SK-N-SH (cell line): Measurements from ENCODE around the gene TMA7.

ENCODE experiments used
- EP300 ChIP-seq, 2 experiments: IDR thresholded peaks; 2 replicates each; pipeline versions ENCODE4 v1.4.0 to v1.6.1; 2012; ENCODE audit warnings: borderline replicate concordance in 1 of 2, low read depth in 1 of 2, low read length in 1 of 2
- EZH2phosphoT487 ChIP-seq: fragments of 200-600 bp; sonication (generic); IDR thresholded peaks from 2 replicates; pipeline ENCODE4 v1.6.1; 2017; ENCODE audit warnings: low read depth, mixed run types, mild to moderate bottlenecking, antibody characterized with exemption, moderate library complexity, borderline replicate concordance
- JUND ChIP-seq: IDR thresholded peaks from 2 replicates; pipeline ENCODE4 v1.4.0; 2012
- POLR2AphosphoS5 ChIP-seq: IDR thresholded peaks from 2 replicates; pipeline ENCODE4 v1.6.1; 2012; ENCODE audit warnings: low read depth, low read length
- RAD21 ChIP-seq: IDR thresholded peaks from 2 replicates; pipeline ENCODE4 v1.6.1; 2012; ENCODE audit warnings: mild to moderate bottlenecking, low read length
- RFX5 ChIP-seq: IDR thresholded peaks from 2 replicates; pipeline ENCODE4 v1.6.1; 2012; ENCODE audit warnings: mild to moderate bottlenecking, improper control_type of control experiment, low read length
- SMC3 ChIP-seq: IDR thresholded peaks from 2 replicates; pipeline ENCODE4 v1.6.1; 2012; ENCODE audit warnings: low read depth, low read length, improper control_type of control experiment
- TF ChIP-seq, protein P1 (sequence below): fragments of 200-600 bp; sonication (generic); IDR thresholded peaks from 2 replicates; pipeline ENCODE4 v1.6.1; 2017; ENCODE audit warnings: antibody characterized with exemption, mild to moderate bottlenecking, moderate library complexity
- TF ChIP-seq, protein P2 (sequence below): fragments of 150-350 bp; IDR thresholded peaks from 2 replicates; pipeline ENCODE4 v1.6.1; 2017; ENCODE audit warnings: antibody characterized with exemption, low read length, low read depth, borderline replicate concordance
- TF ChIP-seq, protein P3 (sequence below): IDR thresholded peaks from 2 replicates; pipeline ENCODE4; 2012

DNA sequence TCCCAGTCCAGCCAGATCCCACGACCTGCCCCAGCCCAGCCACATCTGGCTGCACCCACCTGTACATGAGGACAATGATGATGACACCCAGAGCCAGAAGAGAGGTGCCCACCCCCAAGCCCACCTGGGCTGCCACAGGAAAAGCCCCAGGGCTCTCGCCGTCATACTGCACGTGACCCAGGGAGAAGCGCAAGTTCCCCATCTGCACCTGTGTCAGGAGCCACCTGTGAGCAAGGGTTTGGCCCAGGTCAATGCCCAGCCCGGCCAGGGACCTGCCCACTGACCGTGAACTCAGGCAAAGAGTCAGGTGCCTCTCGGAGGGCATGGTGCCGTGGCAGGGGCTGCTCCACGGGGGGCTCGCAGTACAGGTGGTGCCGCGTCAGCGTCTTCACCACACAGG, 26.4 kb upstream of the TMA7 start:
- TF ChIP-seq RFX5 (no peak), RAD21 (no peak), POLR2AphosphoS5 (no peak), EP300 (IDR thresholded peaks at IDR 0.05; ENCODE audit: borderline replicate concordance in 1 of 2, low read depth in 1 of 2, low read length in 1 of 2) (no peak), SMC3 (no peak), EZH2phosphoT487 (no peak), JUND (no peak)
- TF ChIP-seq, protein P1, sequence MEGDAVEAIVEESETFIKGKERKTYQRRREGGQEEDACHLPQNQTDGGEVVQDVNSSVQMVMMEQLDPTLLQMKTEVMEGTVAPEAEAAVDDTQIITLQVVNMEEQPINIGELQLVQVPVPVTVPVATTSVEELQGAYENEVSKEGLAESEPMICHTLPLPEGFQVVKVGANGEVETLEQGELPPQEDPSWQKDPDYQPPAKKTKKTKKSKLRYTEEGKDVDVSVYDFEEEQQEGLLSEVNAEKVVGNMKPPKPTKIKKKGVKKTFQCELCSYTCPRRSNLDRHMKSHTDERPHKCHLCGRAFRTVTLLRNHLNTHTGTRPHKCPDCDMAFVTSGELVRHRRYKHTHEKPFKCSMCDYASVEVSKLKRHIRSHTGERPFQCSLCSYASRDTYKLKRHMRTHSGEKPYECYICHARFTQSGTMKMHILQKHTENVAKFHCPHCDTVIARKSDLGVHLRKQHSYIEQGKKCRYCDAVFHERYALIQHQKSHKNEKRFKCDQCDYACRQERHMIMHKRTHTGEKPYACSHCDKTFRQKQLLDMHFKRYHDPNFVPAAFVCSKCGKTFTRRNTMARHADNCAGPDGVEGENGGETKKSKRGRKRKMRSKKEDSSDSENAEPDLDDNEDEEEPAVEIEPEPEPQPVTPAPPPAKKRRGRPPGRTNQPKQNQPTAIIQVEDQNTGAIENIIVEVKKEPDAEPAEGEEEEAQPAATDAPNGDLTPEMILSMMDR = no peak
- TF ChIP-seq, protein P2, sequence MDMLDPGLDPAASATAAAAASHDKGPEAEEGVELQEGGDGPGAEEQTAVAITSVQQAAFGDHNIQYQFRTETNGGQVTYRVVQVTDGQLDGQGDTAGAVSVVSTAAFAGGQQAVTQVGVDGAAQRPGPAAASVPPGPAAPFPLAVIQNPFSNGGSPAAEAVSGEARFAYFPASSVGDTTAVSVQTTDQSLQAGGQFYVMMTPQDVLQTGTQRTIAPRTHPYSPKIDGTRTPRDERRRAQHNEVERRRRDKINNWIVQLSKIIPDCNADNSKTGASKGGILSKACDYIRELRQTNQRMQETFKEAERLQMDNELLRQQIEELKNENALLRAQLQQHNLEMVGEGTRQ = no peak
- TF ChIP-seq, protein P3, sequence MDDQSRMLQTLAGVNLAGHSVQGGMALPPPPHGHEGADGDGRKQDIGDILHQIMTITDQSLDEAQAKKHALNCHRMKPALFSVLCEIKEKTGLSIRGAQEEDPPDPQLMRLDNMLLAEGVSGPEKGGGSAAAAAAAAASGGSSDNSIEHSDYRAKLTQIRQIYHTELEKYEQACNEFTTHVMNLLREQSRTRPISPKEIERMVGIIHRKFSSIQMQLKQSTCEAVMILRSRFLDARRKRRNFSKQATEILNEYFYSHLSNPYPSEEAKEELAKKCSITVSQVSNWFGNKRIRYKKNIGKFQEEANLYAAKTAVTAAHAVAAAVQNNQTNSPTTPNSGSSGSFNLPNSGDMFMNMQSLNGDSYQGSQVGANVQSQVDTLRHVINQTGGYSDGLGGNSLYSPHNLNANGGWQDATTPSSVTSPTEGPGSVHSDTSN = no peak
